ENCODE data around the gene AKAP1. TPM values are rescaled to one million over a fixed set of nuclear protein-coding genes. Genes with fewer than 3 reads are reported as not detected.

AKAP1 gene
- total and polyA plus RNA-seq, 7 donors: 42.3 to 231 (median 95.5) TPM

DNA sequence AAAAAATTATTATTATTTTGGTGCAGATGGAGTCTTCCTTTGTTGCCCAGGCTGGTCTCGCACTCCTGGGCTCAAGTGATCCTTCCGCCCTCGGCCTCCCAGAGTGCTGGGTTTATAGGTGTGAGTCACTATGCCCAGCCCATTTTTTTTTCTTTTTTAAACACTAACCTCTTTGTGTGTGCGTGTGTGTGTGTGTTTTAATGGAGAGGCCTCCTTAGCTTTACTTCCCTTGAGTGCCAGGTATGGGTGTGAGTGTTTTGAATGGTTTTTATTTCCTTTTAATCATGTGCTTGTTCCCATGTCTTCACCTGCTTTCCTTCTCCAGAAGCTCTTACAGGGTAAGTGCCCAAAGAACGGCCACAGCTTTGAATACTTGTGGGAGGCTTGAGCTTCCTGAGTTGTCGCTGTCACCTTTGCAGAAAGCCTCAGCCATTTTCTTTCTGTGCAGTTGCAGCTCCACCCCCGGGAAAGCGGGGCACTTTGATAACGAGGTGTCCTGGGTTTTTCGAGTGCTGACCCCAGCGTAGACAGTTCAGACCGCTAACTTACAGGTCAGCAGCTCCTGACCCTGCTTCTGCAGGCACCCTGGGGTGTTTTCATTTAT lies 22.6 kb downstream of the AKAP1 start:
- H3K27ac ChIP-seq: peak overlapping the region; percentile 92
- no peak for ATAC-seq
- H3K9me3 ChIP-seq: no peaks in the 10 kb centered on the region
- peaks cover 80% of the 10 kb centered on the region for H3K4me1 ChIP-seq
- DNase-seq: no peak
- no peaks in the 10 kb centered on the region for H3K27me3 ChIP-seq (ENCODE audit: insufficient read depth in 3 of 3, low read length in 2 of 3)
- intact Hi-C loops (cut with DNase I): no loop called here
- peaks cover 0 to 28% of the 10 kb centered on the region in 2 donors for H3K36me3 ChIP-seq (ENCODE audit: insufficient read depth in 1 of 2, low read depth in 1 of 2)
- WGBS, 3 donors: 88 to 95% (median 93%) methylated on average over 12 of the region's 12 CpGs
- H3K4me3 ChIP-seq: no peak overlapping the region
- TF ChIP-seq, protein P1, sequence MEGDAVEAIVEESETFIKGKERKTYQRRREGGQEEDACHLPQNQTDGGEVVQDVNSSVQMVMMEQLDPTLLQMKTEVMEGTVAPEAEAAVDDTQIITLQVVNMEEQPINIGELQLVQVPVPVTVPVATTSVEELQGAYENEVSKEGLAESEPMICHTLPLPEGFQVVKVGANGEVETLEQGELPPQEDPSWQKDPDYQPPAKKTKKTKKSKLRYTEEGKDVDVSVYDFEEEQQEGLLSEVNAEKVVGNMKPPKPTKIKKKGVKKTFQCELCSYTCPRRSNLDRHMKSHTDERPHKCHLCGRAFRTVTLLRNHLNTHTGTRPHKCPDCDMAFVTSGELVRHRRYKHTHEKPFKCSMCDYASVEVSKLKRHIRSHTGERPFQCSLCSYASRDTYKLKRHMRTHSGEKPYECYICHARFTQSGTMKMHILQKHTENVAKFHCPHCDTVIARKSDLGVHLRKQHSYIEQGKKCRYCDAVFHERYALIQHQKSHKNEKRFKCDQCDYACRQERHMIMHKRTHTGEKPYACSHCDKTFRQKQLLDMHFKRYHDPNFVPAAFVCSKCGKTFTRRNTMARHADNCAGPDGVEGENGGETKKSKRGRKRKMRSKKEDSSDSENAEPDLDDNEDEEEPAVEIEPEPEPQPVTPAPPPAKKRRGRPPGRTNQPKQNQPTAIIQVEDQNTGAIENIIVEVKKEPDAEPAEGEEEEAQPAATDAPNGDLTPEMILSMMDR (IDR thresholded peaks at IDR 0.05): no peak

DNA sequence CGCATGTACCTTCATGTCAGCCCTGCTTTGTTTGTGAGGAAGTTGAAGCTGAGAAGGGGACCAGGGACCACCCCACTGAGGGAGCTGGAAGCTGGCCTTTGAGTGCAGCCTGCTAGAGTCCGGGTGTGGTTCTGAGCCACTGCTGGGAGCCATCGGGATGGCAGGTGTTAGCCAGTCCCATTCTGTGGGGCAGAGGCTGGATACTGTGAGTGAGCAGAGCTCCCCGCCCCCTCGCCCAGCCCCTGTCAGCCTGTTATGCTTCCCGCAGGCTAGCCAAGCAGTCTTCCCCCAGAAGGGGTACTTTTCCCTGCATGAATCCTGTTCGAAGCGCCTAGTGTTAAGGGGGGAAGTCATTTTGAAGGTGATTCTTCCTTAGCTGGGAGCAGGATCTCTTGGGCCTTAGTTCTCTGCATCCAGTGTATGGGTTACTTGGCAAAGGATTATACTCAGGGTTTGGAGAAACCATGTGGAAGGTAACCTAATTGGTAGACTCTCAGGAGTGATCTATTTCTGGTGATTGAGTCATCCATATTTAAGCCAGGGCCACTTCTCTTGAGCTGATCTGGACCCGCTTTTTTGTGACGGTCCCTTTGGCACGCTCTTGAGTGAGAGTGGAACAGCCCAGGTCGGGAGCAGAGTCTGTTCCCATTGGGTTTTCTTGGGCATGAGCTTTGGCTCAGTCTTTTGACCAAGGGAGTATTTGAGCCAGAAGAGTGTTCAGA lies 23.8 kb downstream of the AKAP1 start:
- TF ChIP-seq, protein P1 (IDR thresholded peaks at IDR 0.05): no peak
- no peaks in the 10 kb centered on the region for H3K27me3 ChIP-seq (ENCODE audit: insufficient read depth in 3 of 3, low read length in 2 of 3)
- WGBS, 3 donors: 46 to 60% (median 52%) methylated on average over 12 of the region's 12 CpGs
- H3K9me3 ChIP-seq: no peaks in the 10 kb centered on the region
- peak overlapping the region; percentile 24 for H3K4me3 ChIP-seq
- intact Hi-C loops (cut with DNase I): no loop called here
- peaks cover 71% of the 10 kb centered on the region for H3K4me1 ChIP-seq
- peak; percentile 66 to 81 (median 71) for ATAC-seq
- peak; percentile 41 to 75 for DNase-seq
- peak overlapping the region; percentile 92 for H3K27ac ChIP-seq
- H3K36me3 ChIP-seq (ENCODE audit: insufficient read depth in 1 of 2, low read depth in 1 of 2): peaks cover 0 to 34% of the 10 kb centered on the region in 2 donors

DNA sequence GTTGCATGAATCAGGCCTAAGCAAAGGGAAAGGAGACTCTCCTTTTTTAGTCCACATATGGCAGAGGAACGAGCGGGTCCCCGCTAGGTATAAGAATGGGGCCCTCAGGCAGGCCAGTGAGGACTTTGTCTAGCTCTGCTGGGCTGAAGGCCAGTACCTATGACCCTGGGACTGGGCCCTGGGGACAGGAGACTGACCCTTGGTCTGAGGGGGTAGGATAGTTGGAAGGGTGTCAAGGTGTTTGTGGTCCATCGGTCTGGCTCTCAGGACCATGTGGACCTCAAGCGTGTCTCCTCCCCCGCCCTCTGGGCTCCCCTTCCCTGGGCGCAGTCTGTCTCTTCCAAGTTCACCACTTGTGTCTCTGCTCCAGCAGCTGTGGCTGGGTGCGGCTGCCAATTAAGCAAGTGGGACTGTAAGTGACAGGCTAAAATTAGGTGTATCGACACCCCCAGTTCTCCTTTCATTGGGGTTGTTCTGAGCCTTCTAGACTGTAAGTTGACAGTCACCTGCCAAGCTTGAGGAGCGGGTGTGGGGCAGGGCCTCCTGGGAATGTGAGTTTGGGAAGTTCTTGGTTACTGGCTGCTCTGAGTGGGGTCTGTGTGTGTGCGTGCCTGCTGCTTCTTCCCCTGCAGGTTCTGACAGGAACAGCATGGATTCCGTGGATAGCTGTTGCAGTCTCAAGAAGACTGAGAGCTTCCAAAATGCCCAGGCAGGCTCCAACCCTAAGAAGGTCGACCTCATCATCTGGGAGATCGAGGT lies 24.5 kb downstream of the AKAP1 start:
- H3K27me3 ChIP-seq (ENCODE audit: insufficient read depth in 3 of 3, low read length in 2 of 3): no peaks in the 10 kb centered on the region
- peak overlapping the region; percentile 92 for H3K27ac ChIP-seq
- TF ChIP-seq, protein P1 (IDR thresholded peaks at IDR 0.05): peak; percentile 29
- WGBS, 3 donors: 17 to 37% (median 20%) methylated on average over 14 of the region's 14 CpGs
- ATAC-seq: peak; percentile 58 to 77 (median 72)
- H3K9me3 ChIP-seq: no peaks in the 10 kb centered on the region
- intact Hi-C loops (cut with DNase I): no loop called here
- DNase-seq: peak; percentile 59 to 86
- H3K4me3 ChIP-seq: peak overlapping the region; percentile 24
- peaks cover 0 to 42% of the 10 kb centered on the region in 2 donors for H3K36me3 ChIP-seq (ENCODE audit: insufficient read depth in 1 of 2, low read depth in 1 of 2)
- peaks cover 65% of the 10 kb centered on the region for H3K4me1 ChIP-seq

DNA sequence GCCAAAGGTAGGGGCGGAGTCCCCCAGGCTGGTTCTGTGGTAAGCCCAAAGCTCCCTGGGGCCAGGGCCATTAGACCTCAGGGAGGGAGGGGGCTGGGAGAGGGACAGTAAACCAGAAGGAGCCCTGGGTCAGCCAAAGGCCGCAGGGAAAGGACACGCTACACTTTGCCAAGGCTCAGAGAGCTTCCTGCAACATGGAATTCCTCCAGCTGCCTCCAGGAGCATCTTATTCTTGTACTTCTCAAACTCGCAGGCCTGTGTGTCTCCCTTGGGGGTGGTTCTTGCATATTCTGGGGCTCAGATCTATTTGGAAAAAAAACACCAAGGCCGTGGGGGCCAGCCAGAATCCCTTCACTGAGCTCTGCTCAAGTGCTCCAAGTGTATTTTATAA lies 25.1 kb downstream of the AKAP1 start:
- peak; percentile 60 to 84 for DNase-seq
- Histone ChIP-seq H3K27ac (peak overlapping the region; percentile 92), H3K4me3 (no peak overlapping the region), H3K36me3 (ENCODE audit: insufficient read depth in 1 of 2, low read depth in 1 of 2) (peaks cover 0 to 47% of the 10 kb centered on the region in 2 donors), H3K27me3 (ENCODE audit: insufficient read depth in 3 of 3, low read length in 2 of 3) (no peaks in the 10 kb centered on the region), H3K9me3 (no peaks in the 10 kb centered on the region), H3K4me1 (peaks cover 61% of the 10 kb centered on the region)
- TF ChIP-seq, protein P1 (IDR thresholded peaks at IDR 0.05): no peak
- intact Hi-C loops (cut with DNase I): no loop called here
- 19 to 30% (median 21%) methylated on average over 5 of the region's 5 CpGs for WGBS, 3 donors
- ATAC-seq: peak; percentile 16 to 59 (median 48)

Measured in psoas muscle (tissue), 8 donors.